HuH-7 (cell line): ENCODE measurements around the gene CFAP119.

Experiments
- DNase-seq: peaks from one replicate; pipeline ENCODE4 v3.0.0; 2011; ENCODE audit warnings: low spot score

CFAP119 gene

DNA sequence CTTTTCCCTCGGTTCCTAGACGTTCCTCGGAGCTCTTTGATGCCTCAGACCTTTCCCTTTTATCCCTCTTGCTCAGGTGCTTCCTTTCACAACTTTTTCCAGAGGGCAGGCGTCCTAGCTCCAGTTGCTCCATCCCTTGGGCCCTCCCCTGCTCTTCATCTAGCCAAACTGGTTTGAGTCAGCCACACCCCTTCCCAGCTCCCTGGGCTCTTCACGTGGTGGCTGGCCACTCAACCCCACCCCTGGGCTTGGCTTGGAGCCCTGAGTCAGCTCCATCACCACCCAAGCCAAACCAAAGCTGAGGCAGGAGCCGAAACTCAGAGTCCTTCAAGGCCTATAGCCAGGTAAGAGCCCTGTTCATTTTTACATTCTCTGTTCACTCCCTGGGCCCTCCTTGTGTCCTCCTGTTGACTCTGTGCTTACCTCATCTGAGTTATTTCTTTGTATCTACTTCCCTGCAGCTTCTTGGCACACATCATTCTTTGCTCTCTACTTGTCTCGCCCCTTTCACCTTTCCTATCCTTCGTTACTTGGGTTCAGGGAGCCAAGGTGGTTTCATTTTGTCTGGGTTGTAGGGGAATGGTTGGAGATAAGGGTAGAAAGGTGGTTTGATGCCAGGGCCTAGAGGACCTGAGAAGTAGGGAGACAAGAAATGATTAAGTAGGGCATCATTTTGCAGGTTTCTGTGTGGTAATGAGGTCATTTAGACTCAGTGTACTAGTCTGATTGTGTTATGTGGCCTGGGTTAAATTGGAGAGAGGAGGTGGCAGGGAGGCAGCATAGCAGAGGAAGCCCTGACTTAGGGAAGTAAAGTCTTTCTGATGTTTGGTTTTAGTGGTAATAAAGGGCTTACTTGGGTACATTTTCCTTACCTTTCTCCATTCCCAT is 21.3 kb downstream of the CFAP119 start:
- no peak for DNase-seq

- no peak for DNase-seq
Observed at GRCh38 chr16:30738984-30739951, 22.6 kb downstream of the CFAP119 start.

DNA sequence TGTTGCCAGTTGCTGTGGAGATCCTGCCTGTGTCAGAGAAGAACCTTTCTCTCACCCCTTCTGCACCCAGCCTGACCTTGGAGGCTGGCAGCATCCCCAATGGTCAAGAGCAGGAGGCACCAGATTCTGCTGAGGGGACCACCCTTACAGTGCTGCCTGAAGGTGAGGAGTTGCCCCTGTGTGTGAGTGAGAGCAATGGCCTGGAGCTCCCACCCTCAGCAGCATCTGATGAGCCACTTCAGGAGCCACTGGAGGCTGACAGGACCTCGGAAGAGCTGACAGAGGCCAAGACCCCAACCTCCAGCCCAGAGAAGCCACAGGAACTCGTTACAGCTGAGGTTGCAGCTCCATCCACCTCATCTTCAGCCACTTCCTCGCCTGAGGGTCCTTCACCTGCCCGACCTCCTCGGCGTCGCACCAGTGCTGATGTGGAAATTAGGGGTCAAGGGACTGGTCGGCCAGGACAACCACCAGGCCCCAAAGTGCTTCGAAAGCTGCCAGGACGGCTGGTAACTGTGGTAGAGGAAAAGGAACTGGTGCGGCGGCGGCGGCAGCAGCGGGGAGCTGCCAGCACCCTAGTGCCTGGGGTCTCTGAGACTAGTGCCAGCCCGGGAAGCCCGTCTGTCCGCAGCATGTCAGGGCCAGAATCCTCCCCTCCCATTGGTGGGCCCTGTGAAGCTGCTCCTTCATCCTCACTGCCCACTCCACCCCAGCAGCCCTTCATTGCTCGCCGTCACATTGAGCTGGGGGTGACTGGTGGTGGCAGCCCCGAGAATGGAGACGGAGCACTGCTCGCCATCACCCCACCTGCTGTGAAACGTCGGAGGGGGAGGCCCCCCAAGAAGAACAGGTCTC is 23.8 kb downstream of the CFAP119 start:
- no peak for DNase-seq

GRCh38 chr16:30736995-30737793 is 24.7 kb downstream of the CFAP119 start:
- DNase-seq: no peak

DNA sequence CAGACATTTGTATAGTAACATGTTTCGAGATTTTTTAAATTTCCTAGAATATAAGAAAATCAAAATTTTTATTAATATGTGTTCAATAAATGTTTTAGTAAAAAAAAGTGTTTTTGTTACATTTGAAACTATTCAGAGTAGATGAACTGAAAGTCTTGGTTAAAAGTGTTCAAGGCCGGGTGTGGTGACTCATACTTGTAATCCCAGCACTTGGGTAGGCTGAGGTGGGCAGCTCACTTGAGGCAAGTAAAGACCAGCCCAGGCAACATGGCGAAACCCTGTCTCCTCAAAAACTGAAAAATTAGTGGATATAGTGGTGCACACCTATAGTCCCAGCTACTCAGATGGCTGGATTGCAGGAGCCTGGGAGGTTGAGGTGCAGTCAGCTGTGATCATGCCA is 30.5 kb downstream of the CFAP119 start:
- no peak for DNase-seq

DNA sequence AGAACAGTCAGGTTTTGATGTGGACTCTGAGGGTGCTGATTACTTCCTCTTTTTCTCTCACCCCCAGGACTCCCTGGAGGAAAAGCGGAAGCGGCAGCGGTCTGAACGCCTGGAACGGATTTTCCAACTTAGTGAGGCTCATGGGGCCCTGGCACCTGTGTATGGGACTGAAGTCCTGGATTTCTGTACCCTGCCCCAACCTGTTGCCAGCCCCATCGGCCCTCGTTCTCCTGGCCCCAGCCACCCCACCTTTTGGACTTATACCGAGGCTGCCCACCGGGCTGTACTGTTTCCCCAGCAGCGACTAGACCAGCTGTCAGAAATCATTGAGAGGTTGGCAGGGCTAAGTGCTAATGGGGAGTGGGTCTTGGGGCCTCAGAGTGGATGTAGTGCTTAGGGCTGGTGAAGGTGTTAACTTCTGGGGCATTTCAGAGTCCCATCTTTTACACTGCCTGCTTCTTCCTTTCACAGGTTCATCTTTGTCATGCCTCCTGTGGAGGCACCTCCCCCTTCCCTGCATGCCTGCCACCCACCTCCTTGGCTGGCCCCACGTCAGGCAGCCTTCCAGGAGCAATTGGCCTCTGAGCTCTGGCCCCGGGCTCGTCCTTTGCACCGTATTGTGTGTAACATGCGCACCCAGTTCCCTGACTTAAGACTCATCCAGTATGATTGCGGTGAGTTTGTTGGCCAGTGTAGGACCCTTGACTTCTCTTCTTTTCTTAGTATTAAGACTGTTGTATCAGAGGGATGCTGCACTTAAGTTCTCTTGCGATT is 32.8 kb downstream of the CFAP119 start:
- DNase-seq: no peak

GRCh38 chr16:30728321-30728720 is 33.5 kb downstream of the CFAP119 start:
- no peak for DNase-seq

GRCh38 chr16:30725418-30725792 is 36.5 kb downstream of the CFAP119 start:
- no peak for DNase-seq

GRCh38 chr16:30724641-30725417 is 37.0 kb downstream of the CFAP119 start:
- DNase-seq: no peak

DNA sequence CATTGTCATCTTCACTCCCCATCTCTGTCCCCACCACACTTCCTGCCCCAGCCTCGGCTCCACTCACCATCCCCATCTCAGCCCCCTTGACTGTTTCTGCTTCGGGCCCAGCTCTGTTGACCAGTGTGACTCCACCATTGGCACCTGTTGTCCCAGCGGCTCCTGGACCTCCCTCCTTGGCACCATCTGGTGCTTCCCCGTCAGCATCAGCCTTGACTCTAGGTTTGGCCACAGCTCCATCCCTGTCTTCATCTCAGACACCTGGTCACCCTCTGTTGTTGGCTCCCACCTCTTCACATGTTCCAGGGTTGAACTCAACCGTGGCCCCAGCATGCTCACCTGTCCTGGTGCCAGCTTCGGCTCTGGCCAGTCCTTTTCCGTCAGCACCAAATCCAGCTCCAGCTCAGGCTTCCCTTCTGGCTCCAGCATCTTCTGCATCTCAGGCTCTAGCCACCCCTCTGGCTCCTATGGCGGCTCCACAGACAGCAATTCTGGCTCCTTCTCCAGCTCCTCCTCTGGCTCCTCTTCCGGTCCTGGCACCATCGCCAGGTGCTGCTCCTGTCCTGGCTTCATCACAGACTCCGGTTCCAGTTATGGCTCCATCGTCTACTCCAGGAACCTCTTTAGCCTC is 38.0 kb downstream of the CFAP119 start:
- no peak for DNase-seq

GRCh38 chr16:30722916-30723315 is 38.9 kb downstream of the CFAP119 start:
- no peak for DNase-seq

- DNase-seq: no peak
Observed at GRCh38 chr16:30722443-30722842, 39.4 kb downstream of the CFAP119 start.

DNA sequence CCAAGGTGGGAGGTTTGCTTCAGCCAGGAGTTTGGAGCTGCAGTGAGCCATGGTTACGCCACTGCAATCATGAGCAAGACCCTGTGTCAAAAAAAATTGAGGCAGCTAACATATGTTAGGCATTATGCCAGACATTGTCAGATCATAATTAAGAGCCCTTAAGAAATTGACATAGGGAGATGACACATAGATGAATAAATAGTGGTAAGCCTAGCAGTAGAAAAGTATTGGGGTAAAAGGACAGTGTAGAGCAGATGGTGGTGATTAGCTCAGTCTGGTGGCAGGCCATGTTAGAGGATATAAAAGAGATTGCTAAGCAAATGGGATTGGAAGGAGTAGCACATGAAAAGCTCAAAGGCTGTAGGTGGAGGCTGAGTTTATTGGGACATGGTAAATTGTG is 40.3 kb downstream of the CFAP119 start:
- DNase-seq: no peak

DNA sequence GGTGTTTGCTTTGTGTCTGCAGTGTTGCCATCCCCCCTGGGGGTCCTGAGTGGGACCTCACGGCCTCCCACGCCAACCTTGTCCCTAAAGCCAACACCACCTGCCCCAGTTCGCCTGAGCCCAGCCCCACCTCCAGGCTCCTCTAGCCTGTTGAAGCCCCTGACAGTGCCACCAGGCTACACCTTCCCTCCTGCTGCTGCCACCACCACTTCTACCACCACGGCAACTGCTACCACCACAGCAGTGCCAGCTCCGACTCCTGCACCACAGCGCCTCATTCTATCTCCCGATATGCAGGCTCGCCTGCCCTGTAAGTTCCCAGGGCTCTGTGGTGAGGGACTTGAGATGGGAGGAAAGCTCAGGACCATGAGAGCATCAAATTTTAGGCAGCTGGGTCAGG is 40.7 kb downstream of the CFAP119 start:
- no peak for DNase-seq

DNA sequence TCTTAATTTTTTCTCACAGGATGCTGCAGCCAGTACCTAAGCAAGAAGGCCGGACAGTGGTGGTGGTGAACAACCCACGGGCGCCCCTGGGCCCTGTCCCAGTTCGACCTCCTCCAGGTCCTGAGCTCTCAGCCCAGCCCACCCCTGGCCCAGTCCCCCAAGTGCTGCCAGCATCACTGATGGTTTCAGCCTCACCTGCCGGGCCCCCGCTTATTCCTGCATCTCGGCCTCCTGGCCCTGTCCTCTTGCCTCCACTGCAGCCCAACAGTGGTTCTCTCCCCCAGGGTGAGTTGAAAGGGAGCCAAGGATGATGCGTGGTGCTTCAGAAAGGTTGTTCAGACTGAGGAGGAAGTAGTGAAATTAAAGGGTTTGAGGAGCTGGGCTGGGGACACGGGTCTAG is 41.2 kb downstream of the CFAP119 start:
- no peak for DNase-seq

GRCh38 chr16:30720086-30720485 is 41.8 kb downstream of the CFAP119 start:
- no peak for DNase-seq

GRCh38 chr16:30715750-30716445 is 46.0 kb downstream of the CFAP119 start:
- DNase-seq: no peak

DNA sequence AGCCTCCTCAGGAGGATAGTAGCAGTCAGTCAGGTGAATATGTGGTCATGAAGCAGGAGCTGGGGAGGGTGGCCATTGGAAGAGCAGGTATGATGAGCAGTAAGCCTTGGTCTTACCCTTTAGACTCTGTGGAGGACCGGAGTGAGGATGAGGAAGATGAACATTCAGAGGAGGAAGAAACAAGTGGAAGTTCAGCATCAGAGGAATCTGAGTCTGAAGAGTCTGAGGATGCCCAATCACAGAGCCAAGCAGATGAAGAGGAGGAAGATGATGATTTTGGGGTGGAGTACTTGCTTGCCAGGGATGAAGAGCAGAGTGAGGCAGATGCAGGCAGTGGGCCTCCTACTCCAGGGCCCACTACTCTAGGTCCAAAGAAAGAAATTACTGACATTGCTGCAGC is 50.1 kb downstream of the CFAP119 start:
- DNase-seq: no peak
